HUES6 (cell line): ENCODE results near the gene CEP44.
"Not testable (repeated sequence)": the region's sequence is repeated elsewhere in the genome, so short reads cannot be mapped to it uniquely, and the experiment has no call there.

Source experiments
- H3K27ac ChIP-seq: 2 replicates; pipeline ENCODE4 v1.7.0; 2013; ENCODE audit warnings: low read depth, mild to moderate bottlenecking, low read length, inconsistent platforms
- H3K27me3 ChIP-seq: 2 replicates; pipeline ENCODE4 v1.6.1; 2013; ENCODE audit warnings: low read length; ENCODE audit not compliant: control insufficient read depth, insufficient read depth
- H3K36me3 ChIP-seq: 2 replicates; pipeline ENCODE4 v1.6.1; 2013; ENCODE audit warnings: low read length; ENCODE audit not compliant: control insufficient read depth, insufficient read depth
- H3K4me1 ChIP-seq: 2 replicates; pipeline ENCODE4 v1.6.1; 2013; ENCODE audit warnings: low read length; ENCODE audit not compliant: control insufficient read depth, insufficient read depth
- H3K4me3 ChIP-seq: 2 replicates; pipeline ENCODE4 v1.5.1; 2013; ENCODE audit warnings: low read depth, low read length
- H3K9ac ChIP-seq: one replicate; pipeline ENCODE4 v1.6.1; 2013; ENCODE audit warnings: mild to moderate bottlenecking, low read length
- H3K9me3 ChIP-seq: 2 replicates; pipeline ENCODE4 v1.6.1; 2013; ENCODE audit warnings: low read depth, low read length; ENCODE audit not compliant: control insufficient read depth, insufficient read depth

Gene CEP44

DNA sequence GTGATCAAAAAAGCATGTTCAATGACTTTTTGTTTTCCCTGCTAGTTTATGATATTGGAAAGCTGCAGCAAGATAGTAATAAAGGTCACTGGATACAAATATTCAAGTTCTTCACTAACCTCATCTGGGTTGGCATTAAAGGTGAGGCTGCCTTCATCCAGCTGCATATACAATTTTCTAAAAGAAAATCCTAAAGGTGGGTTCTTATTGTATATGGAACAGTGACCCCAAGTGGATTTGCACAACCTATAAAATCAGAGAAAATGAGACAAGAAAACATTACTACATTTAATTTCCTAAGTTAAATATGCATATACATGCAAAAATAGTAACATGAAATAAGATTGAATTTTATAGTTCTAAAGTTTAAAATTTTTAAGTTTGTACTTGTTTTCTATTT lies 24.1 kb upstream of the CEP44 start:
- Histone ChIP-seq H3K9ac (no peak overlapping the region), H3K27me3 (no peaks in the 10 kb centered on the region), H3K36me3 (no peaks in the 10 kb centered on the region), H3K9me3 (no peaks in the 10 kb centered on the region), H3K4me1 (no peaks in the 10 kb centered on the region), H3K4me3 (no peak overlapping the region), H3K27ac (no peak overlapping the region)

GRCh38 chr4:174260099-174260498 lies 23.6 kb upstream of the CEP44 start:
- Histone ChIP-seq H3K4me1 (no peaks in the 10 kb centered on the region), H3K36me3 (no peaks in the 10 kb centered on the region), H3K27ac (no peak overlapping the region), H3K27me3 (no peaks in the 10 kb centered on the region), H3K9me3 (no peaks in the 10 kb centered on the region), H3K9ac (no peak overlapping the region), H3K4me3 (no peak overlapping the region)

GRCh38 chr4:174261432-174261831 lies 22.3 kb upstream of the CEP44 start:
- not testable (repeated sequence) for H3K36me3 ChIP-seq, H3K4me1 ChIP-seq, H3K4me3 ChIP-seq, H3K27me3 ChIP-seq, H3K9ac ChIP-seq, H3K9me3 ChIP-seq, H3K27ac ChIP-seq

DNA sequence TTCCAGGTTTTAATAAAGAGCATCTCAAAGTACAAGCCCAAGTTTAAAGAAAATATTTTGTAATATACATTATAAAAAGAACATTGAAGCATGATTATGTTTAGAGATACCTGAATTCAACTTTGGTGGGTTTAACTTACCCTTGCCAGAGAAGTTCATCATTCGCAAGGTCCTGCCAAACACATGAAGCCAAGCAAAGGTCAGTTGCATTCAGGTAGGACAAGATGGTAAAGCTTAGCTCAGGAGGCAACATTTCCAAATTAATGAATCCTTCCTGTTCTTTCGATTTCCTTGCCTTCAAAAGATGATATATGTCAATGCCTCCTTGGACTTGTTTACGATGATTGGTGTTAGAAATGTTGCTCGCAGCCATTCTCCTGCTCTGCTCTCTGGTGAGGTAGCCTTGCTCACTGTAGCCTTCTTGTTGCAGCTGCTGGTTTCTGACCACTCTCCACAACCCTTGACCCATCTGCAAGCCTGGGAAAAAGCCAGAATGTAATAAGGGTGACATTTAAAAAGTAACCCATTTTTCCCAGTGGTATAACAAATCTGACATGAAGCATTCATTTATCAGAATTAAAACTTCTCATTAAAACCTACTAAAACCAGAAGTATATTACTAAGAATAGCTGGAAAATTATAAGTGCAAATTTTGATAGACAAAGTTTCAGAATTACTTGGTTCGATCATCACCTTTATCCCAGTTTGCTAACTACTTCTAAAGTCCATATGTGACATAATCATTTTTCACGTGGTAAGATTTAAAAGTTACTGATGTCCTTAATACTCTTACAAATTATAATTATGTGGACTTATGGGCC lies 20.9 kb upstream of the CEP44 start:
- H3K4me3 ChIP-seq, result no peak overlapping the region

DNA sequence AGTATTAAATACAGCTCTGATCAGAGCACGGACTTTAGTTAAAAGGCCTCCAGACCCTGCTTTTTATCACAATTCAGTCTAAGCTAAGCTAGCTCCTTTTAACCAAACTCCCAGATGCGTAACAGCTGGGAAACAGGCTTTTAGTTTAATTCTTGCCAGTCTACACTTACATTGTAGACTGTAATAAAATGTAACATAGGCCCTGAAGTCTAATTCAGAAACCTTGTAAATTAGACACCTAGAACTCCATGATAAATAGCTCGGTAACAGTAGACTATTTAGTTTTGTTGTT lies 20.3 kb upstream of the CEP44 start:
- Histone ChIP-seq H3K36me3 (no peaks in the 10 kb centered on the region), H3K9me3 (no peaks in the 10 kb centered on the region), H3K27me3 (no peaks in the 10 kb centered on the region), H3K9ac (no peak overlapping the region), H3K4me3 (no peak overlapping the region), H3K4me1 (no peaks in the 10 kb centered on the region), H3K27ac (no peak overlapping the region)

More for the DNA sequence above, 20.9 kb upstream of the CEP44 start:
- no peak overlapping the region for H3K27ac ChIP-seq
- H3K9me3 ChIP-seq, result no peaks in the 10 kb centered on the region
- no peak overlapping the region for H3K9ac ChIP-seq
- H3K27me3 ChIP-seq, result no peaks in the 10 kb centered on the region
- no peaks in the 10 kb centered on the region for H3K4me1 ChIP-seq
- no peaks in the 10 kb centered on the region for H3K36me3 ChIP-seq

DNA sequence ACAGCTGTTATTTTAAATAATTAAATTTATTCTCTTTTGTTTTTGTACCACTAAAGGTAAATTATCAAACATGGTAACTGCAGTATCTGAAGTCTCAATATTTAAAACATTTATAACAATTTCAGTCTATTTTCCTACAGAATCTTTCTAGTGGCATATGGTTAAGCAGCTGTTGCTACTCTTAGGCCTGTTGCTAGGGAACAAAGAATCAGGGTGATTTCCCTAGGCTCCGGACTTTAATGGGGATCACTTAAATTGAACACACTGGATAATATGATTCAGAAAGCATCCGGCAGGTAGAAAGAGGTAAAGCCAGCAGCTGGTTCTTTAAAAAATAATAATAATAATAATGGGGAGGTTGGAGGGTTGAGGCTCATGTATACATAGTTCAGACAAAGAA lies 17.8 kb upstream of the CEP44 start:
- H3K27me3 ChIP-seq, result no peaks in the 10 kb centered on the region
- no peak overlapping the region for H3K4me3 ChIP-seq
- no peak overlapping the region for H3K9ac ChIP-seq
- H3K4me1 ChIP-seq, result no peaks in the 10 kb centered on the region
- H3K27ac ChIP-seq, result no peak overlapping the region
- no peaks in the 10 kb centered on the region for H3K36me3 ChIP-seq
- H3K9me3 ChIP-seq, result no peaks in the 10 kb centered on the region

DNA sequence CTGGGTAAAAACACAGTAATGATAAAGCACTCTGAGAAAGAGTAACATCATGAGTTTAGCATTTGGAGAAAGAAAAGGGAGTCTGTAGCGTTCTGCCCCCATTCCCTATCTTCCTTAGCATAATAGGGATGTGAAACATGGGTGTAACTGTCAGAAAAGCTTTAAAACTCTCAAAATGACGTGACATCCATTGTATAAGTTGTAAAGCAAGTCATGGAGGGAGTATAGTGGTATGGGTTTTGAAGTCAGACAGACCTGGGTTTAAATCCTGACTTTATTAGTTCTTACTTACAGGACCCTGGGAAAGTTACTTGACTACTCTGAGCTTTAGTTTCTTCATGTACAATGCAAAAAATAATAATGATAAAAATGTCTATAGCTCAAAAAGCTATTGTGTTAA lies 17.3 kb upstream of the CEP44 start:
- no peak overlapping the region for H3K27ac ChIP-seq
- no peak overlapping the region for H3K4me3 ChIP-seq
- H3K4me1 ChIP-seq, result no peaks in the 10 kb centered on the region
- H3K27me3 ChIP-seq, result no peaks in the 10 kb centered on the region
- H3K9me3 ChIP-seq, result no peaks in the 10 kb centered on the region
- no peaks in the 10 kb centered on the region for H3K36me3 ChIP-seq
- H3K9ac ChIP-seq, result no peak overlapping the region

- Histone ChIP-seq H3K27ac (no peak overlapping the region), H3K4me3 (no peak overlapping the region), H3K9ac (no peak overlapping the region), H3K36me3 (no peaks in the 10 kb centered on the region), H3K27me3 (no peaks in the 10 kb centered on the region), H3K4me1 (no peaks in the 10 kb centered on the region), H3K9me3 (no peaks in the 10 kb centered on the region)
These were observed 9.8 kb upstream of the CEP44 start for GRCh38 chr4:174273930-174274329.

DNA sequence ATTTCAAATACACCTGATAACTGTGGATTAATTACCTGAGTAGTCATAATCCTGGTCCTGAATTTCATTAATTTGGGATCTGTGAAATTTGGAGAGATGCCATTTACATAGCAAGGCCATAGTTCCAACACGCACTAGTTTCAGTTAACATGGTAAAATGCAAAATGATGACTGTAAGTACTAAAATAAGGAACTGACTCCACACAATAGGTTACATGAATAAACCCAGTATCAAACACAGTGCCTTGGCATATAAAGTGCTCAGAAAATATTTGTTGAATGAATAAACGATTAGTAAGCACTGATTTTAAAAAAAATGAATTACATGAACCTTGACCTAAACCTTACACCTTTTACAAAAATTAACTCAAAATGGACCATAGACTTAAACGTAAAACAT lies 9.3 kb upstream of the CEP44 start:
- H3K4me1 ChIP-seq, result no peaks in the 10 kb centered on the region
- H3K9me3 ChIP-seq, result no peaks in the 10 kb centered on the region; the same call in 1 of the 2 replicates
- no peaks in the 10 kb centered on the region for H3K36me3 ChIP-seq
- no peaks in the 10 kb centered on the region for H3K27me3 ChIP-seq
- no peak overlapping the region for H3K27ac ChIP-seq
- H3K4me3 ChIP-seq, result no peak overlapping the region
- H3K9ac ChIP-seq, result no peak overlapping the region

DNA sequence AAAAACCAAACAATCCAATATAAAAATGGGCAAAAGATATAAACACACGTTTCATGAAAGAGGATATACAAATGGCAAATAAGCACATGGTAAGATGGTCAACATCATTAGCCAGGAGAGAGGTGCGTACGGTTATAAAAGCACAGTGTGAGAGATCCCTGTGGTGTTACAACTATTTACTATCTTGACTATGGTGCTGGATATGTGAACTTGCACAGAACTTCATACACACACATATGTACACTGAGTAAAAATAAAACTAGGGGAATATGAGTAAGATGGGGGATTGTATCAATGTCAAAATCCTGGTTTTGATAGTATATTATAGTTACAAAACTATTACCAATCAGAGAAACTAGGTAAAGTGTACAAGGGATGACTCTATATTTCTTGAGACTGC lies 8.6 kb upstream of the CEP44 start:
- Histone ChIP-seq H3K4me1 (no peaks in the 10 kb centered on the region), H3K36me3 (no peaks in the 10 kb centered on the region), H3K9ac (no peak overlapping the region), H3K9me3 (no peaks in the 10 kb centered on the region; the same call in 1 of the 2 replicates), H3K27me3 (no peaks in the 10 kb centered on the region), H3K27ac (no peak overlapping the region), H3K4me3 (no peak overlapping the region)

GRCh38 chr4:174277433-174277832 lies 6.3 kb upstream of the CEP44 start:
- no peaks in the 10 kb centered on the region for H3K36me3 ChIP-seq
- no peaks in the 10 kb centered on the region; the same call in 1 of the 2 replicates for H3K9me3 ChIP-seq
- H3K4me3 ChIP-seq, result no peak overlapping the region
- no peak overlapping the region for H3K27ac ChIP-seq
- no peaks in the 10 kb centered on the region for H3K4me1 ChIP-seq
- no peaks in the 10 kb centered on the region for H3K27me3 ChIP-seq
- H3K9ac ChIP-seq, result no peak overlapping the region
